NCI-H69 (cell line): ENCODE data around the gene ZNF544.

Experiments
- DNase-seq: peaks from one replicate; lab custom pipeline; 2025; lab: John Stamatoyannopoulos, UW

ZNF544 gene

DNA sequence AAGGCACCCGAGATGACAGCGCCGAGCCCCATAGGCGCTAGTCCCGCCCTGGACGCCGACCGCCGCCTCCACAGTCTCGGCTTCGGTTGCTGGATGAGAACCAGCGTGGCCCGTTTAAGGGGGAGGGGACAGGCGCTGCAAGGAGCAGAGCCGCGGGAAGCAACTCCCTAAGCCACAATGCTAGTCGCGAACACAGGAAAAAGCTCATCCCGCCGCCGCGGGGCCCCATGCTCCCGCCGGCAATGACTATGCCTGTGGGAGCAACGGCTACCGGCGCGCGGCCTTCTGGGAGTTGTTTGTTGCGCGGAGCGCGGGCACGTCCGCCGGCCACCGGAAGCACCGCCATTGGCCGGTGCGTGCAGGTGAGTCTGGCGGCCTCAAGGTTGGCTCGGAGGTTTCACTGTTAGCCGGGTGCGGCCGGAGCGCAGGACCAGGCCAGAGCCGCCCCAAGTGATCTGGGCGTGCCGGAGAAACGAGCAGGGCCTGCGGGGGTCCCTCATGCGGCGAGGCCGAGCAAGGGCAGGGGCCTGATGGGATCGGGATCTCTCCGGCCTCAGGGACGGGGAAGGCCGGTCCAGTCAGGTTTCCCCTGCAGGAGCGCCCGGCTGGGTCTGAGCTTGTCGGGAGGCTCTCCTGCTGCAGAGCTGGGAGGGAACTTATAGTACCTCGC is at the start of gene ZNF544:
Gene ZNF544, plus strand, starts transcription at position 330 of the 670 bp plus-strand sequence. CDS start 15,110 bp downstream, outside the sequence.
- DNase-seq, result peak; percentile 84

DNA sequence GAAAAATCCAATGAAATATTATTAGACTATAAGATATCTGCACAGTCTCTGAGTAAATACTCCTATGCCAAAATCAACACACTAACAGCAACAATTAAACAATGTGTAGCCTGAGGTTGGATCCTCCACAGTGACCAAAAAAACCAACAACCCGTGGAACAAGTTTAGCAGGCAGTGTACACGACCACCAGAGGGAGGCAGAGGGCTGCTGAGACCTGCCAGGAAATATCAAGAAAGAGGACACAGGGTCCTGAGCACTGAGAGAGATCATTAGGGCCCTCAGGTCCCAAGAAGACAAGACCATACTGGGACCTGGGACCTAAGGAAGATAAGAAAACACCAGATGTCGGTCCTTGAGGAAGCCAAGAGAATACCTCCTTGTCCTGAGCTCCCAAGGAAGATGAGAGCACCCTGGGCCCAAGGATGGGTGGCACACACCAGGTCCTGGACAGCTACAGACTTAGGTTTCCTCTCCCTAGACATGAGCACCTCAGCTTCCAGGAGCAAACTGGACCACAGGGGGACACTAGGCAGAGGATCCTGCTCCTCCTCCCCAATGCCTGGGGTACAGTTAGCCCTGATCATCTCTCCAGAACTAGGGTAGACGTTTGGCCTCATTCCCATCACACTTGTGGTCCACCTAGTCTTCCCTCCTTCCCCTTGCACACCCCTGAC is 46.7 kb upstream of the ZNF544 start:
- peak; percentile 52 for DNase-seq

DNA sequence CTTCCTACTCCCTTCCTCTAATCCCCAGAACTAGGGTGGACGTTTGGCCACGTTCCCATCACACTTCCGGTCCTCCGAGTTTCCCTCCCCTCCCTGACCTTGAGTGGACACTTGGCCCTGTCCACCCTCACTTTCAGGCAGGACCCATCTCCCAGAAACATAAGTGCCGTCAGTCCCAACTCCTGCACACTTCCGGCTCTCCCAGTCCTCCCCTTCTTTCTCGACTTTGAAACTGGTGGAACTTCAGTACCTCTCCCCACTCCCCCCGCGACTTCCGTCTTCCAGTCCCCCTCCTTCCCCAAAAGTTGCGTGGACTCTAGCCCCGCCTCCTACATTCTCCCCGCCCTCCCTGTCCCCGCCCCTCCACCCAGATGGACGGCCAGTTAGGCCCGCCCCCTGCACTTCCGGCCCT is 46.1 kb upstream of the ZNF544 start:
- peak; percentile 86 for DNase-seq

DNA sequence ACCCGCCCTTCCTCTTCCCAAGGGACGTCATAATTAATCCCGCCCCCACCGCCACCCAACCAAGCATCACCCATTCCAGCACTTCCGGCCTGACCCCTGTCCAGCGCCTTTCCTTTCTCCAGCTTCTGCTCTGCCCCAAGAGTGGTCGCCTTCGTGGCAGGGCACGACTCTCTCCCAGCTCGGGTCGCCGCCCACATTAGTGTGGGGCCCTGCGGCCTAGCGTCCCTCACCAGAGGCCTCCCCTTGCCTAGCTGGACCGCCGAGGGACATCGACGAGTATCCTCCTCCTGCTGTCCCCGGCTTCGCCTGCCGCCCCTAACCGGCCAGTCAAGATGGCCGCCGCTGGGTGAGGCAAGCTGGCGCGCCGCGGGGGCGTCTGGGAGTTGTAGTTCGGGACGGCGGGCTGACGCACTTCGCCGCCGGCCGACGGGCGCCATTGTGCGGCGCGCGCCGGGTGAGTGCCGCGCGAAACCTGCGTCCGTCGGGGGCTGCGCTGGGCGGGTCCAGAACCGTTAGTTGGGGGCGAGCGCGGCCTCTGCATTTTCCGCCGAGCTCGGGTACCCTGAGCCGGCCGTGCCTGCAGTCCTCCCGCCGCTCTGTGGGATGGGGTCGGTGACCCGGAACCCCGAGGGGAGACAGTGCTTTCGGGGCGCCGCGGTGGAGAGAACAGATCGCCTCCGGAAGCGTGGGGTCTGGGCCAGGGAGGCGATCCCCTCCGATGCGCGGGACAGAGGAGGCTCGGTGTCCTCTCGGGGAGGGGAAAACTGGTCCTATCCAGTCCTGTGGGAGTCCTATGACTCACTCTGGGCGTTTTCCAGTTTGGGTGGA is 45.5 kb upstream of the ZNF544 start, which contains the start of gene ZNF274:
Gene ZNF274, plus strand, starts transcription at position 73 of the 828 bp plus-strand sequence. CDS start 905 bp downstream, outside the sequence.
- DNase-seq, result peak; percentile 91

DNA sequence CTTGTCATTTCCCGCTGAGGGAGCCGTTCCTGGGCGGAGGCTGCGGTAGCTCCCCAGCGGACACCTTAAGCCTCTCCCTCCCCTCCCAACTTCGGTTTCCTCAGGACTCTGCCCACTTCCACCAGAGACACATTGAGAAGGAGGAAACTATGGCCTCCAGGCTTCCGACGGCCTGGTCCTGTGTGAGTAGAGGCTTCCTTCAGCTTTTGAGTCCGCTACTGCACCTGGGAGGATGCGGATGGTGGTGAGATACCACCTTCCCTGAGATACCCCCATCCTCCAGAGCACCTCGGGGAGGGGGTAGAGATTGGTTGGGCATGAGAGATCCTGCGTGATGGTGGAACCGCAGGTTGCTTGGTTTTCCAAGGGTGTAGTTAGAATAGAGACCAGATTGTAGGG is 44.9 kb upstream of the ZNF544 start:
- no peak for DNase-seq

DNA sequence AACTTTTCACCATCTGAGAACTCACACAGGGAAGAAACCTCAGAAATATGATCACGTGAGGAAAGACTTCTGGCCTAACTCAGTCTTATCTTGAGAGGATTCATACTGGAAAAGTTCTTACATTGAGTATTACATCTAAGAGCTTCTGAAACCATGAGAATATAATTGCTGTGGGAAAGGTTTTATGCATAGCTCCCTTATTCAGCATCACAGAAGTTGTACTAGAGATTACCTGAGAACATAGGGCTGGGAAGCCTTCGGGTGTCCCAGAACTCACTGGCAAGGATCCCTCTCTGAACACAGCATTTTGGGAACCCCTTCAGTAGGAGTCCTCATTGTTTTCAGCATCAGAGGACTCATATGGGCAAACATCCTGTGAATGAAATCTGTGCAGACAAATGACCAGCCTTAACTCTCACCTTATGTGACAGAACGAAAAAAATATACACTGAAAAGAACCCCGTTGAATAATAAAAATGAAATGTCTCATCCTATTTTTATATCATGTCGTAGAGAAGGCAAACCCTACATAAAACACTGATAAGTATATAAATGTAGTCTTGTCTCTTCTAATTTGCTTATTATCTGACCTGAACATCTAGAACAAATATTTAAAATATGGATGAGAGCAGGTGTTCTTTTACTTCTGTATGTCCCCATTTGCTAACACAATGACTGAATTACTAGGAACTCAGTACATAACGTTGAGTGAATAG is 31.7 kb upstream of the ZNF544 start:
- DNase-seq, result no peak

DNA sequence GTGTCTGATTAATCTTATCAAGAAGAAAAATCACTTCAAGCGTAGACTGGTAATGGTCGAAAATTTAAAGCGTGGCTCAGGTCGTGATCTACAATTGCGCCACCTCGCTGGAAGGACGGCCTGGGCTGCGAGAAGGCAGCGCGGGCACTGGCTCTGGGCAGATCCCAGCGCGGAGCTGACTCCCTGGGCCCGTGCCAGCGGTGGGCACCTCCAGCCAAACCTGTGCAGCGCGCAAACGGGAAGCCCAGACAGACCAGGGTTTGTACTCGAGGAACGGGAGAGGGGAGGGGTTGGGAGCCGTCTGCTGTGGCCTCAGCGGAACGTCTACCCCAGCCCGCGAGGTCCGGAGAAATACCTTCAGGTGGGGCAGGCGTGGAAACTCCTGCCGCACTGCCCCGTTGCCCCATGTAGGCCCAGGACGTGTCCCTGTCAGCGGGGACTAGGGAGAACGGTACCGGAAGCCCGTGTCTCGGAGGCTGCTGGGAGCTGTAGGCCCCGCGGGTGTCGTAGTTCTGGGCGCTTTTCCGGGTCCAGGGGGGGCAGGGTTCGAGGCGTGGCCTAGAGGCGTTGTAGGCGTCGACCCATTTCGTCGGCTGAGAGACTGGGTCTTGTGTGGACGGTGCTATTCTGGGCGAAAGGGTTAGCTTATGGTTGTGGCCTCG is 24.8 kb upstream of the ZNF544 start:
- DNase-seq, result no peak

DNA sequence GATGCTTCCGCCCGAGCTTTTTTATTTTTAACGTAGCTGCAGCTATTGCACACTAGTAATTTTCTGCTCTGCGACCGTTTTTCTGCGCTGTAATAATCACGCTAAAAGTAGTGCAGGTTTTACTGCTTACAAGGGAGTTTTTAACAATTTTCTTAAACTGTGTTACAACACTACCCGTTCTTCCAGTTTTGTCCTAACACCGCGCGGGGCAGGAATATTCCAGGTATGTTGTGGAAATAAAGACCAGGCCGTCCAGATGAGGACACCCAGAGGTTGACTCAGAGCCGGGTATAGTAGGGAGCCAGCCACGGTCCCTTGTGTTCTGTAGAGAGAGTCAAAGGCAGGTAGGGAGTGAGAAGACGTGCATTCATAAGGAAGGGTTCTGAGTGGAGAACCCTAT is 24.1 kb upstream of the ZNF544 start:
- no peak for DNase-seq

DNA sequence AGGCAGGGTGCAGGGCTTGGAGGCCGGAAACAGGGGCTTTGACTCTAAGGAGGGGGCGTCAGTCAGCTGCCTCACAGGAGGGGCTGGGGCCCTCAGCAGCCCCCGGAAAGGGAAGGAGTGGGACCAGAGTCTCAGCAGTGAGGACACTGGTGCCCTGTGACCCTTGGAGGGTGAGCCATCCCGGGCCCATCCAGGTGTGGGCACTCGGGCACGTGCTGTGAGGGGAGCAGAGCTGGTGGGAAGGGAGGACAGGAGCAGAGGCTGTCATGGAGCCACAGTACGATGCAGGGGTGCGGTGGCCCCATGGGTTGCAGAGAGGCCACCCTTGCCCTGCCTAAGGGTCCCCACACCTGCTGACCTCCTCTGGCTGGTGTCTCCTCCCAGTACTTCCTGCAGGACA is 19.1 kb upstream of the ZNF544 start:
- no peak for DNase-seq

DNA sequence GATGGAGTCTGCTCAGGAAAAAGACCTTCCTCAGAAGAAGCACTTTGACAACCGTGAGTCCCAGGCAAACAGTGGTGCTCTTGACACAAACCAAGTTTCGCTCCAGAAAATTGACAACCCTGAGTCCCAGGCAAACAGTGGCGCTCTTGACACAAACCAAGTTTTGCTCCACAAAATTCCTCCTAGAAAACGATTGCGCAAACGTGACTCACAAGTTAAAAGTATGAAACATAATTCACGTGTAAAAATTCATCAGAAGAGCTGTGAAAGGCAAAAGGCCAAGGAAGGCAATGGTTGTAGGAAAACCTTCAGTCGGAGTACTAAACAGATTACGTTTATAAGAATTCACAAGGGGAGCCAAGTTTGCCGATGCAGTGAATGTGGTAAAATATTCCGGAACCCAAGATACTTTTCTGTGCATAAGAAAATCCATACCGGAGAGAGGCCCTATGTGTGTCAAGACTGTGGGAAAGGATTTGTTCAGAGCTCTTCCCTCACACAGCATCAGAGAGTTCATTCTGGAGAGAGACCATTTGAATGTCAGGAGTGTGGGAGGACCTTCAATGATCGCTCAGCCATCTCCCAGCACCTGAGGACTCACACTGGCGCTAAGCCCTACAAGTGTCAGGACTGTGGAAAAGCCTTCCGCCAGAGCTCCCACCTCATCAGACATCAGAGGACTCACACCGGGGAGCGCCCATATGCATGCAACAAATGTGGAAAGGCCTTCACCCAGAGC is 16.2 kb upstream of the ZNF544 start:
- DNase-seq, result no peak

DNA sequence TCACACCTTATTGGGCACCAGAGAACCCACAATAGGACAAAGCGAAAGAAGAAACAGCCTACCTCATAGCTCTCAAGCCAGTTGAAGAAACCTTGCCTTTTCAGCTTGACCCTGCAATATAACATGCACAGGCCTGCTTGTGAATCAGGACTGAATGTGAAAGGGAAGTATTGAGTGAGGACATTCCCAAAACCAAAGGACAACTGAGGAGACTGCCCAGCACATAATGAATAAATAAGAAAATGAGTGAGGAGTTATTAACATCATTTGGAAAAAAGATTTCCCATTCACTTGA is 15.7 kb upstream of the ZNF544 start:
- no peak for DNase-seq

DNA sequence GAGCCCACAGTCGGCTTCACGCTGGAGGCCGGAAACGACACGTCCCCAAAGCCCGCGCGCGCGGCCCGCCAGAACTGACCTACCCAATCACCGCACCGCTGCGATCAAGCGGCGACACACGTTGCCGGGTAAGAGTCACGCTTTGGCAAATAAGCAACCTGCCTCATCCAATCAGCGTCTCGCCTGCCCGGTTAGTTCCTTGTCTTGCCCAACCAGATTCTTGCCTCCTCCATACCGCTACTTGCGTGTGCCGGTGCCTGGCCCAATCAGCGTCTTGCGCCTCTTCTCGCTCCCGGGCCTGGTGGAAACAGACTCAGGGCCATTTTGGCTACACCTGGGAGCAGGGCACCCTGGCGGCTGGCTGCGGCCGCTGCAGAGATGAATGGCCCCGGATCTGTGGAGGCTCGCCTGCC is 11.6 kb upstream of the ZNF544 start:
- no peak for DNase-seq

DNA sequence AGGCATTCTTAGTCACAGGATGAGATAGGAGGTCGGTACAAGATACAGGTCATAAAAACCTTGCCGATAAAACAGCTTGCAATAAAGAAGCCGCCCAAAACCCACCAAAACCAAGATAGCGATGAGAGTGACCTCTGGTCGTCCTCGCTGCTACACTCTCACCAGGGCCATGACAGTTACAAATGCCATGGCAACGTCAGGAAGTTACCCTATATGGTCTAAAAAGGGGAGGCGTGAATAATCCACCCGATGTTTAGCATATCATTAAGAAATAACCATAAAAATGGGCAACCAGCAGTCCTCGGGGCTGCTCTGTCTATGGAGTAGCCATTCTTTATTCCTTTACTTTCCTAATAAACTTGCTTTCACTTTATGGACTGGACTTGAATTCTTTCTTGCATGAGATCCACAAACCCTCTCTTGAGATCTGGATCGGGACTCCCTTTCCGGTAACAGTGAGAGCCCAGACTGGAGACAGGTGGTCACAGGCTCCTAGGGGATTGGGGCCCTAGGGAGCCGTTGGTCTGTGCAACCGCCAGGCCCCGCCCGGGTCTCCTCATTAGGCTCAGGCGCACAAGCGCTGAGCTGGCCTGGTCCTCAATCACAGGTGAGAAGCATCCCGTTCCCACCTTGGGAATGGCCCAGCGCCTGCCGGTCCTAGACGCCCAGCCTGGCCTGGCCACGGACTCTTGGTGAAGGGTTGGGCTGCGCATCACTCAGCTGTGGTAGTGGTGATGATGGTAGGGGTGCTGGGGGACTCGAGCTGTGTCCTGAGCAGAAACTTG is 10.9 kb upstream of the ZNF544 start:
- DNase-seq, result no peak

DNA sequence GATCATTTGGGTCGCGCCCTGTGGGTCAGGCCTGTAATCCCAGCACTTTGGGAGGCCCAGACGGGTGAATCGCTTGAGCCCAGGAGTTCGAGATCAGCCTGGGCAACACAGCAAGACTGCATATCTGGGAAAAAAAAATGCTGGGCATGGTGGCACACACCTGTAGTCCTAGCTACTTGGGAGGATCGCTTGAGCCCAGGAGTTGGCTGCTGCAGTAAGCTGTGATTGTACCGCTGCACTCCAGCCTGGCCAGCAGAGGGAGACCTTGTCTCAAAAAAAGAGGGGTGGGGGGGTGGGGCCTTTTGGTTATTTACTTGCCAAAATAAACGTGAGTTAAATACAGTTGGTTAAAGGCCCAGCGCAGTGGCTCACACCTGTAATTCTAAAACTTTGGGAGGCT is 9.8 kb upstream of the ZNF544 start:
- DNase-seq, result peak; percentile 66

DNA sequence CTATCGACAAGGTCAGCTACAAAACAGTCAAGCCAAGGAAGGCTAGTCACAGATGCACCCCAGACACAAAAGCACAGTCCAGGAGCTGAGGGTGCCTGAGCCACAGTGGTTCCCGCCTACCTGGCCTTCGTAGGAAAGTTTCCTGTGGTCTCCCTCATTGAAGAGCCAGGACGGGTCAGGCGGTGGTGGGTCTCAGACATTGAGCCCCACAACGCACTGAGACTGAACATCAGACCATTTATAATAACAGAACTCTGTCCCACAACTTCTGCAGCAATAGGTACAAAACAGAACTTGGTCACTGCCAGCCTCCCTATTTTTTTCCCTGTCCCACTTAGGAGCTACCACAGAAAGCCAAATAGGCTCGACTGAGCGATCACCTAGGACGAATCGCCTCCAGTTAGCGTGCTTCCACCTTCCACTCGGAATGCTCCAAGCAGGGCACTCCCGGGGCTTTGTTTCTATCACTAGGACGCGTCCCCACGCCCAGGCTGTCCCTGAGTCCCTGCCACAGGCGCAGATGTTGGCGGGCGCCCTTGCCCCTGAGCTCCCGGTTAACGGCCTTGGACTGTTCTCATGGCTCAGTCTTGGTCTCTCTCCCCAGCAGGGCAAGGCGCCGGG is 640 bp upstream of the ZNF544 start:
- DNase-seq, result peak; percentile 62

DNA sequence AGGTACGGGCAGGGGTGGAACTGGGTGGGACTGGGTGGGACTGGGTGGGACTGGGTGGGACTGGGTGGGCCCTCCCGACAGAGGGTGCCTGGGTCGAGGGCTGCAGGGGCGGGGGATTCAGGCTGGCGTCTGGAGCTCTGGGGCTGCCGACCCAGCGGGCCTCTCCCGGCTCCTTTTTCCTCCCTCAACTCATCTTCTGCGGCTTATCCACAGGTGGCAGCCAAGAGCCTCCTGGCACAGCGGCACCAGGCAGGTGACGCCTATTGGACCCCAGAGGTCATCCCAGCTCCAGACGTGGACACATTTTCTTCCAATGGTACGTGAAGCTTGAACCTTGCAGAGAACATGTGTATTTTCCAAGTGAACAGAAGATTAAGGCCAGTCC is 533 bp downstream of the ZNF544 start:
- peak; percentile 50 for DNase-seq

DNA sequence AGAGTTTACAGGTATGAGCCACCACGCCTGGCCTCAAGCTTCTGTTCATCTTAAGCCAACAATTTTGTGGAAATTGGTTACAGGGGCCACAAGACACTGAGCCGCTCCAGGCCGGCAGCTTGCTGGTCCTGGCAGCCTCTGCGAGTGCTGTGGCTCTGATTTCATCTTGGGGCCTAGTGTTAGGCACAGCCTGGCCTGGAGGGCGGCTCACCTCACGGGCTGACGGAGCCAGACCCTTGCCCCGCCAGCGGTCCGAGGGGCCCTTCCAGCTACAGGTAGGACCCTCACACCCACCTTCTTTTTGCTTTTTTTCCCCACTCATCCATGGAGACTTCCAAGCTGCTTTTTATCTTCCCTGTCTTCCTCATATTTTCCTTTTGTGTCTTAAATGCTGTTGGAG is 8.6 kb downstream of the ZNF544 start:
- no peak for DNase-seq

DNA sequence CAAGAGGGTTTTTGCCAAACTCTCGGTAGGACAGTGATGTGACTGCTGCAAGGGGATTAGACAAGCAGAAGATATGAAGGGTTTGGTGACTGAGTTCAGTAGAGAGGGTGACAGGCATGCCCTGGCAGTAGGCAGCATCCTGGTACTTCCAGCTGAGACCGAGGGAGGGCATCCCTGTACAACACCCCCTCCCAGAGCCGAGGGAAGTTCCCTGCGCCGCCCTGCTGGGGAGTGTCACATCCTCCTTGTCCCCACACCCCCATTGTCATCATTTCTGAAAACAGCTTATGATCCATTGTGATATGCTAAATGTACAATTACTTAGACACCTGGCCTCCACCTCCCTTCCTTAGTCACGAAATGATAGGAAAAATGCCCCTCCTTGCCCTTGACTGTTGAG is 14.6 kb downstream of the ZNF544 start:
- no peak for DNase-seq

DNA sequence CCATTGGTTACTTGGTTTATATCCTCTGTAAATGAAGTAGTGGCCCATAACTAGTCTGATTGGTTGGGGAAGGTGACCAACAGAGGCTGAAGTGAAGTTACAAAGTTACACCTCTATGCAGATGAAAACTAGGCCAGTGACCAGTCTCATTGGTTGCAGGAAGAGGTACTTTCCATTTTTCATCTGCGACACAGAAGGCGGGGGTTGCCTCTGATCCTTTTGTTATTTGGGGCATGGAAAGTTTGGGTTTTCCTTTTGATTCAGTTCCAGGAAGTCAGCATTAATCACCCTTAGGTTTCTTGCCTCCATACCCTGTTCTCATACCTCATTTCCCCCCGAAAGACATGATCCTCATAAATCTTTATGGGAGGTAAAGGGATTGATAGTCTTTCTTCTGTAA is 20.2 kb downstream of the ZNF544 start:
- no peak for DNase-seq
